Mesenchymal stem cell (in vitro differentiated cells and primary cell): ENCODE data around the gene DCDC2B.

Source experiments
- DNase-seq: peaks from one replicate; pipeline ENCODE4 v3.0.0-alpha.2; 2013
- H2AFZ ChIP-seq: one replicate; pipeline ENCODE4 v1.6.1; 2013; ENCODE audit warnings: low read depth, mild to moderate bottlenecking, control low read depth, inconsistent platforms, low read length, moderate library complexity
- H2AK5ac ChIP-seq: 2 replicates; pipeline ENCODE4 v1.6.1; 2013; ENCODE audit warnings: low read length, moderate library complexity, mild to moderate bottlenecking, inconsistent platforms; ENCODE audit not compliant: severe bottlenecking
- H2BK120ac ChIP-seq: one replicate; pipeline ENCODE4 v1.6.1; 2013; ENCODE audit warnings: low read depth, mild to moderate bottlenecking, inconsistent platforms, low read length, moderate library complexity
- H2BK12ac ChIP-seq, 2 experiments: one replicate each; pipeline ENCODE4 v1.6.1; 2013; ENCODE audit warnings: inconsistent platforms in 2 of 2, low read length in 2 of 2, mild to moderate bottlenecking in 2 of 2, moderate library complexity in 2 of 2, control low read depth in 1 of 2
- H2BK15ac ChIP-seq: one replicate; pipeline ENCODE4 v1.6.1; 2013; ENCODE audit warnings: mild to moderate bottlenecking, low read depth, inconsistent platforms; ENCODE audit not compliant: poor library complexity, severe bottlenecking
- H2BK5ac ChIP-seq: 2 replicates; pipeline ENCODE4 v1.6.1; 2013; ENCODE audit warnings: low read depth, mild to moderate bottlenecking, low read length, control low read depth, inconsistent platforms; ENCODE audit not compliant: poor library complexity, severe bottlenecking
- H3K14ac ChIP-seq, 2 experiments: one replicate each; pipeline ENCODE4 v1.6.1; 2013; ENCODE audit warnings: inconsistent platforms in 2 of 2, low read length in 2 of 2, control low read depth in 1 of 2, mild to moderate bottlenecking in 1 of 2, moderate library complexity in 1 of 2
- H3K18ac ChIP-seq, 2 experiments: one replicate each; pipeline ENCODE4 v1.6.1; 2013; ENCODE audit warnings: inconsistent platforms in 2 of 2, low read length in 2 of 2, control low read depth in 1 of 2, low read depth in 1 of 2, mild to moderate bottlenecking in 1 of 2
- H3K23ac ChIP-seq, 2 experiments: one replicate each; pipeline ENCODE4 v1.6.1; 2013; ENCODE audit warnings: inconsistent platforms in 2 of 2, low read length in 2 of 2, mild to moderate bottlenecking in 2 of 2, moderate library complexity in 2 of 2, control low read depth in 1 of 2
- H3K27ac ChIP-seq: 2 replicates; pipeline ENCODE4 v1.5.1; 2013; ENCODE audit warnings: mild to moderate bottlenecking, moderate library complexity, low read length, control low read depth, inconsistent platforms; ENCODE audit not compliant: poor library complexity, severe bottlenecking
- H3K27me3 ChIP-seq, 2 experiments: 2 replicates each; pipeline versions ENCODE4 v1.6.1 to v1.7.0; 2013; ENCODE audit warnings: low read length in 2 of 2, mild to moderate bottlenecking in 2 of 2, moderate library complexity in 2 of 2, control low read depth in 1 of 2, inconsistent platforms in 1 of 2; ENCODE audit not compliant: control insufficient read depth in 1 of 2, insufficient read depth in 1 of 2
- H3K36me3 ChIP-seq, 2 experiments: 2 replicates each; pipeline versions ENCODE4 v1.6.1 to v1.7.0; 2013; ENCODE audit warnings: low read length in 2 of 2, control low read depth in 1 of 2, inconsistent platforms in 1 of 2, low read depth in 1 of 2, mild to moderate bottlenecking in 1 of 2; ENCODE audit not compliant: insufficient read depth in 2 of 2, control insufficient read depth in 1 of 2
- H3K4ac ChIP-seq, 2 experiments: one replicate each; pipeline ENCODE4 v1.6.1; 2013; ENCODE audit warnings: inconsistent platforms in 2 of 2, low read length in 2 of 2, mild to moderate bottlenecking in 2 of 2, moderate library complexity in 2 of 2, control low read depth in 1 of 2, low read depth in 1 of 2
- H3K4me1 ChIP-seq: 2 replicates; pipeline ENCODE4 v1.6.1; 2013; ENCODE audit warnings: low read depth, low read length, control low read depth; ENCODE audit not compliant: control insufficient read depth, insufficient read depth
- H3K4me2 ChIP-seq: 2 replicates; pipeline ENCODE4 v1.6.1; 2013; ENCODE audit warnings: low read length, mild to moderate bottlenecking, inconsistent platforms; ENCODE audit not compliant: poor library complexity, severe bottlenecking
- H3K4me3 ChIP-seq, 2 experiments: 2 replicates each; pipeline versions ENCODE4 v1.5.1 to v1.7.0; 2013; ENCODE audit warnings: low read length in 2 of 2, mild to moderate bottlenecking in 2 of 2, control low read depth in 1 of 2, low read depth in 1 of 2; ENCODE audit not compliant: insufficient read depth in 1 of 2
- H3K79me1 ChIP-seq: replicated peaks from 2 replicates; pipeline ENCODE4 v1.6.1; 2013; ENCODE audit warnings: mild to moderate bottlenecking, control low read depth, low read length, inconsistent platforms; ENCODE audit not compliant: poor library complexity, severe bottlenecking
- H3K9ac ChIP-seq: 2 replicates; pipeline ENCODE4 v1.7.0; 2013; ENCODE audit warnings: mild to moderate bottlenecking, low read length, moderate library complexity
- H3K9me3 ChIP-seq: 2 replicates; pipeline ENCODE4 v1.7.0; 2013; ENCODE audit warnings: mild to moderate bottlenecking, low read length; ENCODE audit not compliant: control insufficient read depth
- H4K8ac ChIP-seq: one replicate; pipeline ENCODE4 v1.6.1; 2013; ENCODE audit warnings: inconsistent platforms, mild to moderate bottlenecking, low read length, moderate library complexity
- H4K91ac ChIP-seq: one replicate; pipeline ENCODE4 v1.6.1; 2013; ENCODE audit warnings: mild to moderate bottlenecking, low read length, inconsistent platforms
- WGBS: methylation state at CpG from one replicate; pipeline ENCODE4 v1.1.7; 2013; ENCODE audit warnings: mixed read lengths; 5-methylcytosine and 5-hydroxymethylcytosine counted together

DCDC2B gene

DNA sequence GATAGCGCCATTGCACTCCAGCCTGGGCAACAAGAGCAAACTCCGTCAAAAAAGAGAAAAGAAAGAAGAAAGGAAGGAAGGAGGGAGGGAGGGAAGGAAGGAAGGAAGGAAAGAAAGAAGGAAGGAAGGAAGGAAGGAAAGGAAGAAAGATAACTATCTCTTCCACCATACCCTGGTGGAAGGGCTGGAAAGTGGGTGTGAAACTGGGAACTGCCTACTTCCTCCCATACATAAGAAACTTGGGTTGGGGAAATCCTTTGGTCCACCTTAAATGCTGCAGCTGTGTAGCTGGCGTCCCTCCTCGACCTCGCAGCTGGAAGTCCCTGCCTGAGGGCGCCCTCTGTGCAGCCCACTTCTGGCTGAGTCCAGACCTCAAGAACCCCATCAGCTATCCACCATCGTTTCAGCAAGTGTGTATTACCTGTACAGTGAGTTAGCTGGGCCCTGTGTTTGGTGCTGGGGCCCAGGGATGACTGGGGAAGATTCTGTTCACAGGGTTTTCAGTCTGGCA is 33.5 kb downstream of the DCDC2B start:
- peak; percentile 42 for DNase-seq
- H2BK12ac ChIP-seq, result peak overlapping the region in 1 of 2 experiments; percentile 15
- no peak overlapping the region for H2AK5ac ChIP-seq
- peaks cover 3% of the 10 kb centered on the region in 2 experiments for H3K36me3 ChIP-seq
- H3K27ac ChIP-seq, result no peak overlapping the region
- no peak overlapping the region for H2BK15ac ChIP-seq
- H3K4me3 ChIP-seq, result peak overlapping the region in 1 of 2 experiments; percentile 64
- H3K4ac ChIP-seq, result no peak overlapping the region
- no peak overlapping the region for H3K23ac ChIP-seq
- H2BK120ac ChIP-seq, result no peak overlapping the region
- peak overlapping the region; percentile 61 for H3K9ac ChIP-seq
- H4K91ac ChIP-seq, result no peak overlapping the region
- H3K27me3 ChIP-seq, result no peaks in the 10 kb centered on the region
- H3K79me1 ChIP-seq, result no peaks in the 10 kb centered on the region
- peaks cover 20% of the 10 kb centered on the region for H3K4me1 ChIP-seq
- no peaks in the 10 kb centered on the region for H3K9me3 ChIP-seq
- no peak overlapping the region for H2BK5ac ChIP-seq
- peak overlapping the region; percentile 43 for H2AFZ ChIP-seq
- peak overlapping the region; percentile 8 for H4K8ac ChIP-seq
- no peak overlapping the region for H3K14ac ChIP-seq
- H3K18ac ChIP-seq, result peak overlapping the region in 1 of 2 experiments; percentile 54
- peak overlapping the region; percentile 18 for H3K4me2 ChIP-seq
- 33% methylated on average over 6 of the region's 7 CpGs for WGBS

DNA sequence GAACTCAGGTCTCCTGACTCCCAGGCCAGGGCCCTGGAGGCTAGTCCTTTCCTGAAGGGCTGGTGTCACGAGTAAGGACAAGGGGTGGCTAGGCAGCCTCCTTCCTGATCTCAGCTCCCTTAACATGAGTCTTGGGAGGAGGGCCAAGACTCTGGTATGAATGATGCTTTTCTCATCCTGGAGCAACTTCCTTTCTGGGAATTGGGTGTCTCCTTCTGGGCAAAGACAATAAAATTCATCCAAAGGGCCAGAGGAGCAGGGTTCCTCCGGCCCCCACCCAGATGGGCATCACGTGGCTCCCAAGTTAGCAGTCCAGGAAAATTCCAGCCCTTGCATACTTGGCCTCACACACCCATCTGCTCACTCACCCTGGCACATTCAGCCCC is 38.0 kb downstream of the DCDC2B start, which contains the start of gene FAM167B:
Gene FAM167B, plus strand, starts transcription at position 335 of the 386 bp plus-strand sequence. CDS start 200 bp downstream, outside the sequence.
- peak within 1 kb of the TSS; percentile 67 for H3K9ac ChIP-seq
- WGBS, result 91% methylated on average over 3 of the region's 3 CpGs

DNA sequence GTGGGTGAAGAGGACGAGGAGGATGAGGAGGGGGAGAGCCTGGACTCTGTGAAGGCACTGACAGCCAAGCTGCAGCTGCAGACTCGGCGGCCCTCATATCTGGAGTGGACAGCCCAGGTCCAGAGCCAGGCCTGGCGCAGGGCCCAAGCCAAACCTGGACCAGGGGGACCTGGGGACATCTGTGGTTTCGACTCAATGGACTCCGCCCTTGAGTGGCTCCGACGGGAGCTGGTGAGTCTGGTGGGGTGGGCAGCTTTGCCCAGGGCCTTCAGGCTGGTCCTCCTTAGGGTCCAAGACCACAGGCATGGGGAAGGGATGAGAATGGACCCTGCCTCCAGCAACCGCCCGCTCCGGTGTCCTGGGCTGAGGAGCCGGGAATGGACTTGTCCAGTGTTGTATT is 38.6 kb downstream of the DCDC2B start:
- no peak overlapping the region for H2BK120ac ChIP-seq
- H2AFZ ChIP-seq, result no peak overlapping the region
- peak overlapping the region; percentile 1 for H4K91ac ChIP-seq
- H3K27ac ChIP-seq, result no peak overlapping the region
- H2BK12ac ChIP-seq, result no peak overlapping the region
- no peak overlapping the region for H4K8ac ChIP-seq
- no peak overlapping the region for H2BK5ac ChIP-seq
- no peak overlapping the region for H3K4me2 ChIP-seq
- H3K27me3 ChIP-seq, result peaks cover 0 to 5% of the 10 kb centered on the region in 2 experiments
- no peak overlapping the region for H2AK5ac ChIP-seq
- H3K4me3 ChIP-seq, result peak overlapping the region in 1 of 2 experiments; percentile 28
- no peak overlapping the region for H3K4ac ChIP-seq
- H3K79me1 ChIP-seq, result no peaks in the 10 kb centered on the region
- no peaks in the 10 kb centered on the region for H3K36me3 ChIP-seq
- peak overlapping the region; percentile 61 for H3K9ac ChIP-seq
- 93% methylated on average over 12 of the region's 12 CpGs for WGBS
- H3K4me1 ChIP-seq, result peaks cover 24% of the 10 kb centered on the region
- H3K23ac ChIP-seq, result no peak overlapping the region
- H2BK15ac ChIP-seq, result no peak overlapping the region
- no peaks in the 10 kb centered on the region for H3K9me3 ChIP-seq
- no peak overlapping the region for H3K14ac ChIP-seq
- DNase-seq, result no peak
- no peak overlapping the region for H3K18ac ChIP-seq

More for the DNA sequence above, 38.0 kb downstream of the DCDC2B start, which contains the start of gene FAM167B:
- H3K18ac ChIP-seq, result no peak within 1 kb of the TSS
- H3K14ac ChIP-seq, result no peak within 1 kb of the TSS
- peaks cover 0 to 4% of the 10 kb centered on the region in 2 experiments for H3K27me3 ChIP-seq
- no peak within 1 kb of the TSS for H2AFZ ChIP-seq
- no peaks in the 10 kb centered on the region for H3K36me3 ChIP-seq
- H3K79me1 ChIP-seq, result no peaks in the 10 kb centered on the region
- H3K23ac ChIP-seq, result no peak within 1 kb of the TSS
- no peak within 1 kb of the TSS for H2BK5ac ChIP-seq
- no peak within 1 kb of the TSS for H4K8ac ChIP-seq
- peak within 1 kb of the TSS in 1 of 2 experiments; percentile 37 for H3K4me3 ChIP-seq
- no peak within 1 kb of the TSS for H3K27ac ChIP-seq
- H2AK5ac ChIP-seq, result no peak within 1 kb of the TSS
- H3K4ac ChIP-seq, result no peak within 1 kb of the TSS
- no peak within 1 kb of the TSS for H2BK15ac ChIP-seq
- H3K9me3 ChIP-seq, result no peaks in the 10 kb centered on the region
- no peak within 1 kb of the TSS for H3K4me2 ChIP-seq
- DNase-seq, result no peak
- H4K91ac ChIP-seq, result peak within 1 kb of the TSS; percentile 1
- H2BK12ac ChIP-seq, result no peak within 1 kb of the TSS
- peaks cover 27% of the 10 kb centered on the region for H3K4me1 ChIP-seq
- H2BK120ac ChIP-seq, result no peak within 1 kb of the TSS

DNA sequence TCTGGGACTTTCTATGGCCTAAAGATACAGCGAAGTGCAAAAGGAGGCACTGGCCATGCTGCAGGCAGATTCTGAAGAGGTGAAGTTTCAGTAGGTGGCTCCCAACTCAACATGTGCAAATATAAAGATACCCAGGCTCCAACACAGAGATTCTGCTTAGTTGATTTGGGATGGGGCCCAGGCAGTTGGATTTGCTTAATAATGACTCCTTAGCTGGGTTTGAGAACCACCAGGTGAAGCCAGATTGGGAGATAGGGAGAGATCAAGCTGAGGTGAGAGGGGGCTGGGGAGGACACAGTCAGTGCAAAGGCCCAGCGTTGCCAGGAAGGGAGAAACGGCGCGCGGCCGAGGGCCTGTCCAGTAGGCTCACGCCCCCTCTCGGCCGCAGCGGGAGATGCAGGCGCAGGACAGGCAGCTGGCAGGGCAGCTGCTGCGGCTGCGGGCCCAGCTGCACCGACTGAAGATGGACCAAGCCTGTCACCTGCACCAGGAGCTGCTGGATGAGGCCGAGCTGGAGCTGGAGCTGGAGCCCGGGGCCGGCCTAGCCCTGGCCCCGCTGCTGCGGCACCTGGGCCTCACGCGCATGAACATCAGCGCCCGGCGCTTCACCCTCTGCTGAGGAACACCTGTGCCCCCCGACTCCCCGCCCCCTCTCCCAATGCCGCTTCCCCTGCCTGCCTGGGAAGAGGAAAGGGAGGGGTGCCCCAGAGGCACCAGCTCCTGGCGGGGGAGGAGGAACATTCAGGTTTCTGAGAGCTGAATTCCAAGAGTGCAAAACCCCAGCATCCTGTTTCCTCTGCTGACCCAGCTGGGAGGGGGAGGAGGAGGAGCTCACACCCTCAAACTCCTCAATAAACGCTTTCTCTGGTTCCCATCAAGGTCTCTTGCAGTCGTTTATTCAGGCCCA is 39.3 kb downstream of the DCDC2B start:
- no peak overlapping the region for H3K4me3 ChIP-seq
- no peak overlapping the region for H2BK5ac ChIP-seq
- peak overlapping the region in 1 of 2 experiments; percentile 26 for H3K18ac ChIP-seq
- no peaks in the 10 kb centered on the region for H3K36me3 ChIP-seq
- no peak overlapping the region for H4K8ac ChIP-seq
- peak overlapping the region; percentile 61 for H3K9ac ChIP-seq
- no peak overlapping the region for H2AK5ac ChIP-seq
- no peak overlapping the region for H3K27ac ChIP-seq
- WGBS, result 6% methylated on average over 20 of the region's 31 CpGs
- H3K79me1 ChIP-seq, result no peaks in the 10 kb centered on the region
- H2BK12ac ChIP-seq, result no peak overlapping the region
- no peak overlapping the region for H2AFZ ChIP-seq
- no peak overlapping the region for H3K14ac ChIP-seq
- H3K9me3 ChIP-seq, result no peaks in the 10 kb centered on the region
- DNase-seq, result peak; percentile 71
- H4K91ac ChIP-seq, result no peak overlapping the region
- no peak overlapping the region for H3K23ac ChIP-seq
- no peak overlapping the region for H3K4ac ChIP-seq
- H3K4me2 ChIP-seq, result peak overlapping the region; percentile 51
- H3K4me1 ChIP-seq, result peaks cover 22% of the 10 kb centered on the region
- H2BK15ac ChIP-seq, result no peak overlapping the region
- H3K27me3 ChIP-seq, result peaks cover 0 to 5% of the 10 kb centered on the region in 2 experiments
- no peak overlapping the region for H2BK120ac ChIP-seq
